Parathyroid adenoma (tissue), 2 donors: ENCODE measurements around the gene MKNK2.
A peak's percentile ranks its signal among the peaks of the same experiment; 100 is the strongest.

Experiments used
- H2AFZ ChIP-seq: fragments of 300-600 bp; sonication (generic); one replicate; pipeline ENCODE4 v1.7.0; 2017; ENCODE audit warnings: antibody characterized with exemption, mild to moderate bottlenecking
- H3K27ac ChIP-seq: fragments of 300-600 bp; sonication (generic); one replicate; pipeline ENCODE4 v1.7.0; 2017
- H3K27me3 ChIP-seq: fragments of 300-600 bp; sonication (generic); one replicate; pipeline ENCODE4 v1.7.0; 2017; ENCODE audit warnings: low read length; ENCODE audit not compliant: control insufficient read depth, insufficient read depth
- H3K36me3 ChIP-seq: fragments of 300-600 bp; sonication (generic); one replicate; pipeline ENCODE4 v1.7.0; 2017; ENCODE audit warnings: low read length; ENCODE audit not compliant: control insufficient read depth, insufficient read depth
- H3K4me1 ChIP-seq: fragments of 300-600 bp; sonication (generic); one replicate; pipeline ENCODE4 v1.7.0; 2017; ENCODE audit warnings: control low read depth
- H3K4me2 ChIP-seq: fragments of 300-600 bp; sonication (generic); one replicate; pipeline ENCODE4 v1.7.0; 2017; ENCODE audit warnings: low read length
- H3K4me3 ChIP-seq: fragments of 300-600 bp; sonication (generic); one replicate; pipeline ENCODE4 v1.7.0; 2017; ENCODE audit warnings: low read depth, low read length
- H3K79me2 ChIP-seq: fragments of 300-600 bp; sonication (generic); one replicate; pipeline ENCODE4 v1.7.0; 2017; ENCODE audit warnings: control low read depth
- H3K9ac ChIP-seq: fragments of 300-600 bp; sonication (generic); one replicate; pipeline ENCODE4 v1.7.0; 2017; ENCODE audit warnings: mild to moderate bottlenecking
- H3K9me3 ChIP-seq: fragments of 300-600 bp; sonication (generic); one replicate; pipeline ENCODE4 v1.7.0; 2017; ENCODE audit warnings: low read length; ENCODE audit not compliant: control insufficient read depth
- CTCF ChIP-seq: fragments of 300-600 bp; sonication (generic); IDR thresholded peaks from one replicate; pipeline ENCODE4 v1.7.0; 2017; ENCODE audit warnings: antibody characterized with exemption, mild to moderate bottlenecking
- donor health status: primary hyperparathyroidism.

Gene MKNK2

GRCh38 chr19:2014731-2015607, 36.1 kb downstream of the MKNK2 start:
- no peak for TF ChIP-seq CTCF
- peak overlapping the region; percentile 71 for H3K4me2 ChIP-seq
- no peaks in the 10 kb centered on the region for H3K27me3 ChIP-seq
- H3K79me2 ChIP-seq = peaks cover 5% of the 10 kb centered on the region
- H3K9me3 ChIP-seq = no peaks in the 10 kb centered on the region
- no peaks in the 10 kb centered on the region for H3K36me3 ChIP-seq
- H2AFZ ChIP-seq = no peak overlapping the region
- peaks cover 4% of the 10 kb centered on the region for H3K4me1 ChIP-seq
- no peak overlapping the region for H3K9ac ChIP-seq
- peak overlapping the region; percentile 49 for H3K4me3 ChIP-seq
- no peak overlapping the region for H3K27ac ChIP-seq

DNA sequence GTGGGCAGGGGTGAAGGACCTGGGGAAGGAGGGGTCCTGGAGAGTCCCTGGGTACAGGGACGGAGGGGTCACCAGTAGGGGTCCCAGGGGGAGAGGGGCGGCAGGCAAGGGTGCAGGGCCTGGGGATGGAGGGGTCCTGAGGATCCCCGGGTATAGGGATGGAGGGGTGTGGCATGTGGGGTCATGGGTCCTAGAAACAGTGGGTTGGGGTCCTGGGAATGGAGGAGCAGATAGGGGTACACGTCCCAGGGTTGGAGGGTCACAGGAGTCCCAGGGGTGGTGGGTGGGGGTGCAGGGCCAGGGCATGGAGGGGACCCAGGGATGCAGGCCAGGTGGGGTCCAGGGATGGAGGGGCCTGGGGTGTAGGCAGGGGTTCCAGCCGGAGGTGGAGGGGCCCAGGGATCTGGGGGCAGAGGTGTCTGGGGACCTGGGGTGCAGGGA, 36.9 kb downstream of the MKNK2 start:
- no peaks in the 10 kb centered on the region for H3K27me3 ChIP-seq
- no peak for TF ChIP-seq CTCF
- H3K79me2 ChIP-seq = peaks cover 5% of the 10 kb centered on the region
- H3K4me2 ChIP-seq = no peak overlapping the region
- H3K4me1 ChIP-seq = peaks cover 4% of the 10 kb centered on the region
- H2AFZ ChIP-seq = no peak overlapping the region
- no peaks in the 10 kb centered on the region for H3K36me3 ChIP-seq
- H3K9me3 ChIP-seq = no peaks in the 10 kb centered on the region
- no peak overlapping the region for H3K9ac ChIP-seq
- H3K4me3 ChIP-seq = no peak overlapping the region
- no peak overlapping the region for H3K27ac ChIP-seq

GRCh38 chr19:2013683-2013961, 37.4 kb downstream of the MKNK2 start:
- no peak overlapping the region for H3K4me3 ChIP-seq

DNA sequence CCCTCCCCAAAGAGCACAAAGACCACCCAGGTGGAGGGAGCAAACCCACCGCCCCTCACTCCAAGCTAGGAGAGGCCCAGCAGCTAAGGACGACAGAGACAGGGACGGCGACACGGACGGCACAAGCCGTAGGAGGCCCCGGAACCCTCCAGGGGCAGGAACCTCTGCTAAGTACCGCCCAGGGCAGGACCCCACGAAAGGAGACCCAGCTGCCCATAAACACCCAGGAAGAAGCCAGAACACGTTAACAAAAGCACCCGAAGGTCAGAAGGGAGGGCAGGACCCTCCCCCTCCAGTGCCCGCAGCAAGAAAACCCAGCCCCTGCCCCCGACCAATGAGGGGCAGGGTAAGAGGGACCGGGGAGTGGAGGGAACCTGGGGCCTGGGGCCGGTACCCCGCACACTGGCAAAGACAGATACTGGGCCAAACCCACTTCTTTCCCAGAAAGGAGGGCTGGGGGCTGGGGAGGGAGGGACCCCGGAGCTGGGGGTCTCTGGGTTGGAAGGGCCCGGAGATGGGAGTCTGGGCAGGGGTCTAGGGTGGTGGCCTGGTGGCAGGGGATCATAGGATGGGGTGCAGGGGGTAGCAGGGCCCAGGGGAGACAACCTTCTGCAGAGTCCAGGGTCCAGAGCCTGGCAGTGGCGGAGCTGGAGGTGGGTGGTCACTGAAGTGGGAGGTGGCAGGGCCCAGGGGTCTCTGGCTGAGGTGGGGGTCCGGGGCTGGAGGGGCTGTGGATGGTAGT, 37.9 kb downstream of the MKNK2 start:
- Histone ChIP-seq H3K27me3 (no peaks in the 10 kb centered on the region), H2AFZ (no peak overlapping the region), H3K4me2 (no peak overlapping the region), H3K27ac (no peak overlapping the region), H3K9ac (no peak overlapping the region), H3K36me3 (no peaks in the 10 kb centered on the region), H3K79me2 (peaks cover 5% of the 10 kb centered on the region), H3K4me1 (peaks cover 4% of the 10 kb centered on the region), H3K4me3 (no peak overlapping the region), H3K9me3 (no peaks in the 10 kb centered on the region)
- no peak for TF ChIP-seq CTCF

More at GRCh38 chr19:2013683-2013961, 37.4 kb downstream of the MKNK2 start:
- Histone ChIP-seq H2AFZ (no peak overlapping the region), H3K4me1 (peaks cover 4% of the 10 kb centered on the region), H3K9me3 (no peaks in the 10 kb centered on the region), H3K4me2 (no peak overlapping the region), H3K27ac (no peak overlapping the region), H3K79me2 (peaks cover 5% of the 10 kb centered on the region), H3K36me3 (no peaks in the 10 kb centered on the region), H3K9ac (no peak overlapping the region), H3K27me3 (no peaks in the 10 kb centered on the region)
- no peak for TF ChIP-seq CTCF
